NB4 (cell line): ENCODE measurements around the gene ADGRD2.

Experiments used
- POLR2A ChIP-seq: IDR thresholded peaks from 2 replicates; pipeline ENCODE4 v1.6.1; 2011; ENCODE audit warnings: mild to moderate bottlenecking; ENCODE audit not compliant: insufficient read length; ENCODE audit errors: extremely low read depth
- TF ChIP-seq, protein P1 (sequence below): IDR thresholded peaks from one replicate; pipeline ENCODE4 v1.5.1; 2012; ENCODE audit warnings: low read depth, low read length

DNA sequence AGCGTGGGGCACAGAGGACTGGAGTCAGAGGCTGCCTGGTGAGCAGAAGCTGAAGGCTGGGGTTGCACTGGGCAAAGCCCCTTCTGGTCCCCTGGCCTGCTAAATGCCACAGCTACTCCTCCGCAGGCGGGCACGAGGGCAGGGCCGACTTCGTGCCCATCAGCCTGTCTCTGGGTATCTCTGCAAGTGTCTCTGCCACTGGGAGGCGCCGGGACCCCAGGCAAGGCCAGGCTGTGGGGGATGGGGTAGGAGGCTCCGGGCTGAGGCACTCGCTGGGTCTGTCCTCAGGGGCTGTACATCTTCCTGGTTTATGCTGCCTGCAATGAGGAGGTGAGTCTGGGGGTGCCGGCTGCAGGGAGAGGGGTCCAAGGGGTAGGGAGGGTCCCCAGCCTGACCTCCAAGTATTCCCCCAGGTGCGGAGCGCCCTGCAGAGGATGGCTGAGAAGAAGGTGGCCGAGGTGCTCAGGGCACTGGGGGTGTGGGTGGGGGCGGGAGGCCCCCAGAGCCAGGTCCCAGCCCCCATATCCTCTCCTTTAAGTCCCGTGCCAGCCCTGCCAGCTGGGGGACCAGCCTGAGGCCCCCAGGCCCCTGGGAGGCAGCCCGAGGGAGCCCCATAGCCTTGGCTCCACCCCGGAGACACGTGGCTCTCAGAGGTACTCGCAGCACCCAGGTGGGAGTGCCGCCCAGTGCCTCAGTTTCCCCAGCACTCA, 25.1 kb downstream of the ADGRD2 start:
- TF ChIP-seq, protein P1, sequence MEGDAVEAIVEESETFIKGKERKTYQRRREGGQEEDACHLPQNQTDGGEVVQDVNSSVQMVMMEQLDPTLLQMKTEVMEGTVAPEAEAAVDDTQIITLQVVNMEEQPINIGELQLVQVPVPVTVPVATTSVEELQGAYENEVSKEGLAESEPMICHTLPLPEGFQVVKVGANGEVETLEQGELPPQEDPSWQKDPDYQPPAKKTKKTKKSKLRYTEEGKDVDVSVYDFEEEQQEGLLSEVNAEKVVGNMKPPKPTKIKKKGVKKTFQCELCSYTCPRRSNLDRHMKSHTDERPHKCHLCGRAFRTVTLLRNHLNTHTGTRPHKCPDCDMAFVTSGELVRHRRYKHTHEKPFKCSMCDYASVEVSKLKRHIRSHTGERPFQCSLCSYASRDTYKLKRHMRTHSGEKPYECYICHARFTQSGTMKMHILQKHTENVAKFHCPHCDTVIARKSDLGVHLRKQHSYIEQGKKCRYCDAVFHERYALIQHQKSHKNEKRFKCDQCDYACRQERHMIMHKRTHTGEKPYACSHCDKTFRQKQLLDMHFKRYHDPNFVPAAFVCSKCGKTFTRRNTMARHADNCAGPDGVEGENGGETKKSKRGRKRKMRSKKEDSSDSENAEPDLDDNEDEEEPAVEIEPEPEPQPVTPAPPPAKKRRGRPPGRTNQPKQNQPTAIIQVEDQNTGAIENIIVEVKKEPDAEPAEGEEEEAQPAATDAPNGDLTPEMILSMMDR, result no peak
- TF ChIP-seq POLR2A, result no peak
